Measurements from ENCODE around the gene GARNL3. TPM values are rescaled to one million over a fixed set of nuclear protein-coding genes. Genes with fewer than 3 reads are reported as not detected.

Gene GARNL3
- total and polyA plus RNA-seq, 2 experiments from 2014 or later = 8.7 to 21.9 TPM

DNA sequence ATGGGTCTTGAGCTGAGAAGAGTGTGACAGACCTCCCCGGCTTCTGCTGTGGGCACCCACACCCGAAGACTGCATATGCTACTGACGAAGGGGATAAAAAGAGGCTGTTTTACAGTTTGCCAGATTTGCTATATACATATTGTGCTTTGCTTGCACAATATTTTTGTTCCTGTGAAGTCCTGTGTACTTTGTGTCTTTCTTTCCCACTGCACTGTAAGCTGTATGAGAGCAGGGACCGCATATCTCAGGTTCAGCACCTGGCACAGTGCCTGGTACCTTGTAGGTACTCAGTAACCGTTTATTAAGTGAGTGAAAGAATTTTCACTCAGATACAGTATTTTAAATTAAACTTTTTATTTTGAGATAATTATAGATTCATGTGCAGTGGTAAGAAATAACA lies 8.2 kb upstream of the GARNL3 start:
- peaks cover 40% of the 10 kb centered on the region for H3K4me1 ChIP-seq (ENCODE audit: insufficient read depth)
- no peak overlapping the region for H3K4me3 Mint-ChIP-seq
- H3K27ac Mint-ChIP-seq = no peak overlapping the region
- TF ChIP-seq CREB1 (CRISPR knock-in tag; IDR thresholded peaks at IDR 0.05; ENCODE audit: low read depth) (no peak), POLR2AphosphoS5 (IDR thresholded peaks at IDR 0.05; ENCODE audit: low read depth) (no peak), STAT1 (IDR thresholded peaks at IDR 0.05; ENCODE audit: unreplicated experiment) (no peak), ZNF114 (CRISPR knock-in tag; IDR thresholded peaks at IDR 0.05) (no peak), ZNF331 (CRISPR knock-in tag; IDR thresholded peaks at IDR 0.05; ENCODE audit: low read depth) (no peak), NANOG (IDR thresholded peaks at IDR 0.05; ENCODE audit: borderline replicate concordance) (no peak), JUNB (IDR thresholded peaks at IDR 0.05; ENCODE audit: unreplicated experiment) (no peak), EZH2 (IDR thresholded peaks at IDR 0.05; ENCODE audit: low read depth, unreplicated experiment) (no peak)
- TF ChIP-seq, protein P1, sequence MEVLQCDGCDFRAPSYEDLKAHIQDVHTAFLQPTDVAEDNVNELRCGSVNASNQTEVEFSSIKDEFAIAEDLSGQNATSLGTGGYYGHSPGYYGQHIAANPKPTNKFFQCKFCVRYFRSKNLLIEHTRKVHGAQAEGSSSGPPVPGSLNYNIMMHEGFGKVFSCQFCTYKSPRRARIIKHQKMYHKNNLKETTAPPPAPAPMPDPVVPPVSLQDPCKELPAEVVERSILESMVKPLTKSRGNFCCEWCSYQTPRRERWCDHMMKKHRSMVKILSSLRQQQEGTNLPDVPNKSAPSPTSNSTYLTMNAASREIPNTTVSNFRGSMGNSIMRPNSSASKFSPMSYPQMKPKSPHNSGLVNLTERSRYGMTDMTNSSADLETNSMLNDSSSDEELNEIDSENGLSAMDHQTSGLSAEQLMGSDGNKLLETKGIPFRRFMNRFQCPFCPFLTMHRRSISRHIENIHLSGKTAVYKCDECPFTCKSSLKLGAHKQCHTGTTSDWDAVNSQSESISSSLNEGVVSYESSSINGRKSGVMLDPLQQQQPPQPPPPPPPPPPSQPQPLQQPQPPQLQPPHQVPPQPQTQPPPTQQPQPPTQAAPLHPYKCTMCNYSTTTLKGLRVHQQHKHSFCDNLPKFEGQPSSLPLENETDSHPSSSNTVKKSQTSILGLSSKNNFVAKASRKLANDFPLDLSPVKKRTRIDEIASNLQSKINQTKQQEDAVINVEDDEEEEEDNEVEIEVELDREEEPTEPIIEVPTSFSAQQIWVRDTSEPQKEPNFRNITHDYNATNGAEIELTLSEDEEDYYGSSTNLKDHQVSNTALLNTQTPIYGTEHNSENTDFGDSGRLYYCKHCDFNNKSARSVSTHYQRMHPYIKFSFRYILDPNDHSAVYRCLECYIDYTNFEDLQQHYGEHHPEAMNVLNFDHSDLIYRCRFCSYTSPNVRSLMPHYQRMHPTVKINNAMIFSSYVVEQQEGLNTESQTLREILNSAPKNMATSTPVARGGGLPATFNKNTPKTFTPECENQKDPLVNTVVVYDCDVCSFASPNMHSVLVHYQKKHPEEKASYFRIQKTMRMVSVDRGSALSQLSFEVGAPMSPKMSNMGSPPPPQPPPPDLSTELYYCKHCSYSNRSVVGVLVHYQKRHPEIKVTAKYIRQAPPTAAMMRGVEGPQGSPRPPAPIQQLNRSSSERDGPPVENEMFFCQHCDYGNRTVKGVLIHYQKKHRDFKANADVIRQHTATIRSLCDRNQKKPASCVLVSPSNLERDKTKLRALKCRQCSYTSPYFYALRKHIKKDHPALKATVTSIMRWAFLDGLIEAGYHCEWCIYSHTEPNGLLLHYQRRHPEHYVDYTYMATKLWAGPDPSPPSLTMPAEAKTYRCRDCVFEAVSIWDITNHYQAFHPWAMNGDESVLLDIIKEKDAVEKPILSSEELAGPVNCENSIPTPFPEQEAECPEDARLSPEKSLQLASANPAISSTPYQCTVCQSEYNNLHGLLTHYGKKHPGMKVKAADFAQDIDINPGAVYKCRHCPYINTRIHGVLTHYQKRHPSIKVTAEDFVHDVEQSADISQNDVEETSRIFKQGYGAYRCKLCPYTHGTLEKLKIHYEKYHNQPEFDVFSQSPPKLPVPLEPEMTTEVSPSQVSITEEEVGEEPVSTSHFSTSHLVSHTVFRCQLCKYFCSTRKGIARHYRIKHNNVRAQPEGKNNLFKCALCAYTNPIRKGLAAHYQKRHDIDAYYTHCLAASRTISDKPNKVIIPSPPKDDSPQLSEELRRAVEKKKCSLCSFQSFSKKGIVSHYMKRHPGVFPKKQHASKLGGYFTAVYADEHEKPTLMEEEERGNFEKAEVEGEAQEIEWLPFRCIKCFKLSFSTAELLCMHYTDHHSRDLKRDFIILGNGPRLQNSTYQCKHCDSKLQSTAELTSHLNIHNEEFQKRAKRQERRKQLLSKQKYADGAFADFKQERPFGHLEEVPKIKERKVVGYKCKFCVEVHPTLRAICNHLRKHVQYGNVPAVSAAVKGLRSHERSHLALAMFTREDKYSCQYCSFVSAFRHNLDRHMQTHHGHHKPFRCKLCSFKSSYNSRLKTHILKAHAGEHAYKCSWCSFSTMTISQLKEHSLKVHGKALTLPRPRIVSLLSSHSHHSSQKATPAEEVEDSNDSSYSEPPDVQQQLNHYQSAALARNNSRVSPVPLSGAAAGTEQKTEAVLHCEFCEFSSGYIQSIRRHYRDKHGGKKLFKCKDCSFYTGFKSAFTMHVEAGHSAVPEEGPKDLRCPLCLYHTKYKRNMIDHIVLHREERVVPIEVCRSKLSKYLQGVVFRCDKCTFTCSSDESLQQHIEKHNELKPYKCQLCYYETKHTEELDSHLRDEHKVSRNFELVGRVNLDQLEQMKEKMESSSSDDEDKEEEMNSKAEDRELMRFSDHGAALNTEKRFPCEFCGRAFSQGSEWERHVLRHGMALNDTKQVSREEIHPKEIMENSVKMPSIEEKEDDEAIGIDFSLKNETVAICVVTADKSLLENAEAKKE (CRISPR knock-in tag; IDR thresholded peaks at IDR 0.05) = no peak
- TF ChIP-seq, protein P2, sequence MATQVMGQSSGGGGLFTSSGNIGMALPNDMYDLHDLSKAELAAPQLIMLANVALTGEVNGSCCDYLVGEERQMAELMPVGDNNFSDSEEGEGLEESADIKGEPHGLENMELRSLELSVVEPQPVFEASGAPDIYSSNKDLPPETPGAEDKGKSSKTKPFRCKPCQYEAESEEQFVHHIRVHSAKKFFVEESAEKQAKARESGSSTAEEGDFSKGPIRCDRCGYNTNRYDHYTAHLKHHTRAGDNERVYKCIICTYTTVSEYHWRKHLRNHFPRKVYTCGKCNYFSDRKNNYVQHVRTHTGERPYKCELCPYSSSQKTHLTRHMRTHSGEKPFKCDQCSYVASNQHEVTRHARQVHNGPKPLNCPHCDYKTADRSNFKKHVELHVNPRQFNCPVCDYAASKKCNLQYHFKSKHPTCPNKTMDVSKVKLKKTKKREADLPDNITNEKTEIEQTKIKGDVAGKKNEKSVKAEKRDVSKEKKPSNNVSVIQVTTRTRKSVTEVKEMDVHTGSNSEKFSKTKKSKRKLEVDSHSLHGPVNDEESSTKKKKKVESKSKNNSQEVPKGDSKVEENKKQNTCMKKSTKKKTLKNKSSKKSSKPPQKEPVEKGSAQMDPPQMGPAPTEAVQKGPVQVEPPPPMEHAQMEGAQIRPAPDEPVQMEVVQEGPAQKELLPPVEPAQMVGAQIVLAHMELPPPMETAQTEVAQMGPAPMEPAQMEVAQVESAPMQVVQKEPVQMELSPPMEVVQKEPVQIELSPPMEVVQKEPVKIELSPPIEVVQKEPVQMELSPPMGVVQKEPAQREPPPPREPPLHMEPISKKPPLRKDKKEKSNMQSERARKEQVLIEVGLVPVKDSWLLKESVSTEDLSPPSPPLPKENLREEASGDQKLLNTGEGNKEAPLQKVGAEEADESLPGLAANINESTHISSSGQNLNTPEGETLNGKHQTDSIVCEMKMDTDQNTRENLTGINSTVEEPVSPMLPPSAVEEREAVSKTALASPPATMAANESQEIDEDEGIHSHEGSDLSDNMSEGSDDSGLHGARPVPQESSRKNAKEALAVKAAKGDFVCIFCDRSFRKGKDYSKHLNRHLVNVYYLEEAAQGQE (IDR thresholded peaks at IDR 0.05; ENCODE audit: unreplicated experiment) = no peak
- TF ChIP-seq, protein P3, sequence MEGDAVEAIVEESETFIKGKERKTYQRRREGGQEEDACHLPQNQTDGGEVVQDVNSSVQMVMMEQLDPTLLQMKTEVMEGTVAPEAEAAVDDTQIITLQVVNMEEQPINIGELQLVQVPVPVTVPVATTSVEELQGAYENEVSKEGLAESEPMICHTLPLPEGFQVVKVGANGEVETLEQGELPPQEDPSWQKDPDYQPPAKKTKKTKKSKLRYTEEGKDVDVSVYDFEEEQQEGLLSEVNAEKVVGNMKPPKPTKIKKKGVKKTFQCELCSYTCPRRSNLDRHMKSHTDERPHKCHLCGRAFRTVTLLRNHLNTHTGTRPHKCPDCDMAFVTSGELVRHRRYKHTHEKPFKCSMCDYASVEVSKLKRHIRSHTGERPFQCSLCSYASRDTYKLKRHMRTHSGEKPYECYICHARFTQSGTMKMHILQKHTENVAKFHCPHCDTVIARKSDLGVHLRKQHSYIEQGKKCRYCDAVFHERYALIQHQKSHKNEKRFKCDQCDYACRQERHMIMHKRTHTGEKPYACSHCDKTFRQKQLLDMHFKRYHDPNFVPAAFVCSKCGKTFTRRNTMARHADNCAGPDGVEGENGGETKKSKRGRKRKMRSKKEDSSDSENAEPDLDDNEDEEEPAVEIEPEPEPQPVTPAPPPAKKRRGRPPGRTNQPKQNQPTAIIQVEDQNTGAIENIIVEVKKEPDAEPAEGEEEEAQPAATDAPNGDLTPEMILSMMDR (conservative IDR thresholded peaks at IDR 0.05; ENCODE audit: low read depth in 2 of 2) = no peak
- TF ChIP-seq, protein P4, sequence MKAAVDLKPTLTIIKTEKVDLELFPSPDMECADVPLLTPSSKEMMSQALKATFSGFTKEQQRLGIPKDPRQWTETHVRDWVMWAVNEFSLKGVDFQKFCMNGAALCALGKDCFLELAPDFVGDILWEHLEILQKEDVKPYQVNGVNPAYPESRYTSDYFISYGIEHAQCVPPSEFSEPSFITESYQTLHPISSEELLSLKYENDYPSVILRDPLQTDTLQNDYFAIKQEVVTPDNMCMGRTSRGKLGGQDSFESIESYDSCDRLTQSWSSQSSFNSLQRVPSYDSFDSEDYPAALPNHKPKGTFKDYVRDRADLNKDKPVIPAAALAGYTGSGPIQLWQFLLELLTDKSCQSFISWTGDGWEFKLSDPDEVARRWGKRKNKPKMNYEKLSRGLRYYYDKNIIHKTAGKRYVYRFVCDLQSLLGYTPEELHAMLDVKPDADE (IDR thresholded peaks at IDR 0.05) = no peak
- H3K4me3 ChIP-seq = no peak overlapping the region
- H3K9me2 ChIP-seq (ENCODE audit: insufficient read depth) = no peaks in the 10 kb centered on the region
- H3K4me1 Mint-ChIP-seq = peaks cover 44% of the 10 kb centered on the region
- no peaks in the 10 kb centered on the region for H3K27me3 ChIP-seq (ENCODE audit: insufficient read depth)
- no peaks in the 10 kb centered on the region; the same call in 2 of the 3 replicates for H3K9me3 Mint-ChIP-seq
- H3K36me3 ChIP-seq (ENCODE audit: insufficient read depth) = 0 out of 2 replicates have a peak, but pooled peaks cover 3% of the 10 kb centered on the region
- peaks cover 19% of the 10 kb centered on the region; the same call in 2 of the 3 replicates for H3K36me3 Mint-ChIP-seq (ENCODE audit: low read depth)
- H3K4me2 ChIP-seq = 0 out of 2 replicates have a peak overlapping the region, but pooled peaks have one; percentile 58
- H2AFZ ChIP-seq = no peak overlapping the region
- ATAC-seq (no peak), DNase-seq (ENCODE audit: low spot score) (no peak)
- H3K27ac ChIP-seq (ENCODE audit: low read depth) = no peak overlapping the region
- no peaks in the 10 kb centered on the region for H3F3A ChIP-seq (replicated peaks; ENCODE audit: low read depth)
- H3K79me2 ChIP-seq (replicated peaks; ENCODE audit: insufficient read depth) = no peaks in the 10 kb centered on the region
- H3K27me3 Mint-ChIP-seq (ENCODE audit: insufficient read depth, low read depth, poor library complexity) = peaks cover 2% of the 10 kb centered on the region
- no peaks in the 10 kb centered on the region for H4K20me1 ChIP-seq (replicated peaks; ENCODE audit: insufficient read depth)
